Neural progenitor cell (in vitro differentiated cells): Measurements from ENCODE around the gene SPATA13. TPM values are rescaled to one million over a fixed set of nuclear protein-coding genes. Genes with fewer than 3 reads are reported as not detected.

Source experiments
- DNase-seq: peaks from one replicate; pipeline ENCODE4 v3.0.0-alpha.2; 2016; ENCODE audit warnings: low spot score
- H2AFZ ChIP-seq: fragments of 200-600 bp; sonication (generic); replicated peaks from 2 replicates; pipeline ENCODE4 v1.6.1; 2016; ENCODE audit warnings: antibody characterized with exemption
- H3F3A ChIP-seq: fragments of 200-600 bp; sonication (generic); 2 replicates; pipeline ENCODE4 v1.6.1; 2016; ENCODE audit warnings: antibody characterized with exemption, low read depth
- H3K27ac ChIP-seq: fragments of 200-600 bp; sonication (generic); 2 replicates; pipeline ENCODE4 v1.5.1; 2016; ENCODE audit warnings: mild to moderate bottlenecking
- H3K27me3 ChIP-seq: fragments of 200-600 bp; sonication (generic); 2 replicates; pipeline ENCODE4 v1.6.1; 2016; ENCODE audit warnings: mild to moderate bottlenecking, moderate library complexity
- H3K36me3 ChIP-seq: fragments of 200-600 bp; sonication (generic); 2 replicates; pipeline ENCODE4 v1.5.1; 2016
- H3K4me1 ChIP-seq: fragments of 200-600 bp; sonication (generic); 2 replicates; pipeline ENCODE4 v1.6.1; 2016; ENCODE audit warnings: mixed run types
- H3K4me2 ChIP-seq: fragments of 200-600 bp; sonication (generic); 2 replicates; pipeline ENCODE4 v1.6.1; 2016
- H3K4me3 ChIP-seq: fragments of 200-600 bp; sonication (generic); 2 replicates; pipeline ENCODE4 v1.5.1; 2016
- H3K79me2 ChIP-seq: fragments of 200-600 bp; sonication (generic); 2 replicates; pipeline ENCODE4 v1.6.1; 2016; ENCODE audit warnings: low read depth
- H3K9ac ChIP-seq: fragments of 200-600 bp; sonication (generic); 2 replicates; pipeline ENCODE4 v1.6.1; 2016
- H3K9me3 ChIP-seq: fragments of 200-600 bp; sonication (generic); 2 replicates; pipeline ENCODE4 v1.5.1; 2016; ENCODE audit warnings: low read depth
- H4K20me1 ChIP-seq: fragments of 200-600 bp; sonication (generic); 2 replicates; pipeline ENCODE4 v1.6.1; 2016; ENCODE audit warnings: low read depth
- H3K27ac Mint-ChIP-seq: 3 replicates; pipeline ENCODE4 v1.8.0; 2021; ENCODE audit warnings: mixed read lengths
- H3K27me3 Mint-ChIP-seq: 2 replicates; pipeline ENCODE4 v1.8.0; 2022; ENCODE audit warnings: low read depth, mild to moderate bottlenecking, inconsistent platforms, moderate library complexity, mixed read lengths; ENCODE audit not compliant: insufficient read depth
- H3K36me3 Mint-ChIP-seq: 3 replicates; pipeline ENCODE4 v1.8.0; 2021; ENCODE audit warnings: mixed read lengths
- H3K4me1 Mint-ChIP-seq: 3 replicates; pipeline ENCODE4 v1.8.0; 2021; ENCODE audit warnings: mixed read lengths
- H3K4me3 Mint-ChIP-seq: 3 replicates; pipeline ENCODE4 v1.8.0; 2021; ENCODE audit warnings: mild to moderate bottlenecking, moderate library complexity, mixed read lengths
- H3K9me3 Mint-ChIP-seq: 3 replicates; pipeline ENCODE4 v1.8.0; 2020; ENCODE audit warnings: mixed read lengths
- EZH2 ChIP-seq: fragments of 200-600 bp; sonication (generic); IDR thresholded peaks from 2 replicates; pipeline ENCODE4 v1.6.1; 2017; ENCODE audit warnings: antibody characterized with exemption, mild to moderate bottlenecking, moderate library complexity
- EZH2phosphoT487 ChIP-seq: fragments of 200-600 bp; sonication (generic); IDR thresholded peaks from 2 replicates; pipeline ENCODE4 v1.6.1; 2017; ENCODE audit warnings: antibody characterized with exemption
- total RNA-seq: library from RNA; depleted of rRNA; stranded (reverse); fragments of >200 nt; gene quantifications from 2 replicates; pipeline ENCODE4 v1.2.3, GENCODE V29; 2015; ENCODE audit warnings: low replicate concordance
- TF ChIP-seq, protein P1 (sequence below): fragments of 200-600 bp; sonication (generic); IDR thresholded peaks from 2 replicates; pipeline ENCODE4 v1.5.1; 2017; ENCODE audit warnings: antibody characterized with exemption, mild to moderate bottlenecking

SPATA13 gene
- total RNA-seq, 1 donor from 2014 or later: 15.9 TPM

DNA sequence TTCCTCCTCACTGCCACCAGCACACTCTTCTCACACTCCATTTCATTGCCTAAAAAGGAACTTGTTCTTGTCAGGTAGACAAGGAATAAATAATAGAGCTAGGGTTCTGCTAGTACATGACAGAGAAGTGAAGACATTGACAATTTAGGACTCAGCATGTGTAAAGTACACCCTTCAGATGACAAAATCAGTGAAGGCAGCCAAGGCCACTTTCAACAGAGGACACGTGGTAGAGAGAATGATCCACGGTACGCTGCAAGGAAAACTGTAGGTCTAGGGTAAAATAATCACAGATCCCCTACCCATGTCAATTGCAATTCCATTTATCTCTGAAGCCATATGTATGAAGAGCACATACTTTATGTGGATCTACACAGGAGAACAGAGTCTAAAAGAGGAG lies 7.2 kb upstream of the SPATA13 start:
- no peak overlapping the region for H3K4me3 Mint-ChIP-seq
- Histone ChIP-seq H4K20me1 (no peaks in the 10 kb centered on the region), H2AFZ (no peak overlapping the region), H3K36me3 (no peaks in the 10 kb centered on the region), H3K4me1 (peaks cover 7% of the 10 kb centered on the region), H3F3A (peaks cover 7% of the 10 kb centered on the region), H3K9me3 (no peaks in the 10 kb centered on the region), H3K4me2 (no peak overlapping the region), H3K4me3 (no peak overlapping the region), H3K27me3 (no peaks in the 10 kb centered on the region), H3K9ac (no peak overlapping the region), H3K27ac (no peak overlapping the region), H3K79me2 (no peaks in the 10 kb centered on the region)
- H3K9me3 Mint-ChIP-seq: peaks cover 5% of the 10 kb centered on the region
- no peak for DNase-seq
- peaks cover 52% of the 10 kb centered on the region for H3K4me1 Mint-ChIP-seq
- peak overlapping the region; percentile 57 for H3K27ac Mint-ChIP-seq
- H3K27me3 Mint-ChIP-seq: peaks cover 8% of the 10 kb centered on the region
- TF ChIP-seq EZH2 (no peak), EZH2phosphoT487 (no peak)
- TF ChIP-seq, protein P1, sequence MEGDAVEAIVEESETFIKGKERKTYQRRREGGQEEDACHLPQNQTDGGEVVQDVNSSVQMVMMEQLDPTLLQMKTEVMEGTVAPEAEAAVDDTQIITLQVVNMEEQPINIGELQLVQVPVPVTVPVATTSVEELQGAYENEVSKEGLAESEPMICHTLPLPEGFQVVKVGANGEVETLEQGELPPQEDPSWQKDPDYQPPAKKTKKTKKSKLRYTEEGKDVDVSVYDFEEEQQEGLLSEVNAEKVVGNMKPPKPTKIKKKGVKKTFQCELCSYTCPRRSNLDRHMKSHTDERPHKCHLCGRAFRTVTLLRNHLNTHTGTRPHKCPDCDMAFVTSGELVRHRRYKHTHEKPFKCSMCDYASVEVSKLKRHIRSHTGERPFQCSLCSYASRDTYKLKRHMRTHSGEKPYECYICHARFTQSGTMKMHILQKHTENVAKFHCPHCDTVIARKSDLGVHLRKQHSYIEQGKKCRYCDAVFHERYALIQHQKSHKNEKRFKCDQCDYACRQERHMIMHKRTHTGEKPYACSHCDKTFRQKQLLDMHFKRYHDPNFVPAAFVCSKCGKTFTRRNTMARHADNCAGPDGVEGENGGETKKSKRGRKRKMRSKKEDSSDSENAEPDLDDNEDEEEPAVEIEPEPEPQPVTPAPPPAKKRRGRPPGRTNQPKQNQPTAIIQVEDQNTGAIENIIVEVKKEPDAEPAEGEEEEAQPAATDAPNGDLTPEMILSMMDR: no peak
- peaks cover 5% of the 10 kb centered on the region for H3K36me3 Mint-ChIP-seq

DNA sequence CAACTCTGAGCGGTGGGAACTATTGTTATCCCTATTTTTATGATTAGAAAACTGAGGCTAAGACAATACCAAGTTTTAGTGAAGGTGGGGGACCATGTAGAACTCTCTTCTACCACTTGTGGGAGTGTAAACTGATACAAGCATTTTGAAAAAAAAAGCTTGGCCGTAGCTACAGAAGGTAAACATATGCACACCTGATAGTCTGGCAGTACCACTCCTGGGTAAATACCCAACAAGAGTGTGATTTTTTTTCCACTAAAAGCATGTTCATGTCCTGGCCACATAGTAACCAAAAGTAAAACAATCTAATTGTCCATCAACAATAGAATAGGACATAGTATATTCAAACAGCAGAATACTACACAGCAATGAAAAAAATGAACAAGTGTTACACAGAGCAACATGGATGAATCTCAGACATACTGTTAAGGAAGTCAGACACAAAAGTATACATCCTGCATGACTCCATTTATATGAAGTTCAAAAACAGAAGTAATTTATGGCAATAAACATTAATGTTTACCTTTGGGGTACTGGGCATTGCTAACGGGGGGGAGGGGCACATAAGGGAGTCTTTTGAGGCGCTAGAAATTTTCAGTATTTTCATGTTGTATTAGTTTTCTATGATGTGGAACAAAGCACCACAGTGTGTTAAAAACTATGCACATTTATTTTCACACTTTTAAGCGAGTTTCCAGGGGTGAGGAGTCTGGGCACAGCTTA lies 6.4 kb upstream of the SPATA13 start:
- TF ChIP-seq EZH2phosphoT487 (no peak), EZH2 (no peak)
- TF ChIP-seq, protein P1: no peak
- no peak for DNase-seq
- no peak overlapping the region for H3K9ac ChIP-seq
- no peak overlapping the region for H2AFZ ChIP-seq
- no peak overlapping the region for H3K27ac Mint-ChIP-seq
- peaks cover 52% of the 10 kb centered on the region for H3K4me1 Mint-ChIP-seq
- H3K27me3 Mint-ChIP-seq: peaks cover 8% of the 10 kb centered on the region
- no peak overlapping the region for H3K27ac ChIP-seq
- no peaks in the 10 kb centered on the region for H4K20me1 ChIP-seq
- peaks cover 5% of the 10 kb centered on the region for H3K36me3 Mint-ChIP-seq
- no peaks in the 10 kb centered on the region for H3K36me3 ChIP-seq
- no peak overlapping the region for H3K4me2 ChIP-seq
- no peak overlapping the region for H3K4me3 Mint-ChIP-seq
- no peak overlapping the region for H3K4me3 ChIP-seq
- no peaks in the 10 kb centered on the region for H3K79me2 ChIP-seq
- H3K27me3 ChIP-seq: no peaks in the 10 kb centered on the region
- peaks cover 5% of the 10 kb centered on the region for H3K9me3 Mint-ChIP-seq
- H3K9me3 ChIP-seq: no peaks in the 10 kb centered on the region
- H3F3A ChIP-seq: peaks cover 12% of the 10 kb centered on the region
- peaks cover 15% of the 10 kb centered on the region for H3K4me1 ChIP-seq

DNA sequence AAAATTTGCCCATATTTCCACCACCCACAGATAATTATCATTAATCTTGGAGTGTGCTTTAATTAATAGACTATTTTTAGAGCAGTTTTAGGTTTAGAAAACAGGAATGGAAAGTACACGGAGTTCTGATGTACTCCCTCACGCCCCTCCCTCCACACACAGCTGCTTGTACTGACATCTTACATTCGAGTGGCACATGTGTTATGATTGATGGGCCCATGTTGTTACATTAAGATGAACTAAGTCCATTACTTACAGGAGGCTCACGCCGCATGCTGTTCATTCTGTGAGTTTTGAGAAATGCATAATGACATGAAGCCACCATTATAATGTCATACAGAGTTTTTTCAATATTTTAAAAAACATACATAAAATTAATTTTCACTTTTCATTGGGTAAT lies 1.2 kb upstream of the SPATA13 start:
- Histone ChIP-seq H3K79me2 (peaks cover 30% of the 10 kb centered on the region), H3K27ac (no peak overlapping the region), H3K4me3 (no peak overlapping the region), H4K20me1 (peaks cover 18% of the 10 kb centered on the region), H3F3A (peaks cover 18% of the 10 kb centered on the region), H3K9ac (no peak overlapping the region), H3K4me2 (no peak overlapping the region), H3K36me3 (no peaks in the 10 kb centered on the region), H2AFZ (no peak overlapping the region), H3K9me3 (no peaks in the 10 kb centered on the region), H3K27me3 (peaks cover 18% of the 10 kb centered on the region), H3K4me1 (peaks cover 33% of the 10 kb centered on the region)
- H3K27me3 Mint-ChIP-seq: peaks cover 10% of the 10 kb centered on the region
- H3K4me1 Mint-ChIP-seq: peaks cover 64% of the 10 kb centered on the region
- peaks cover 3% of the 10 kb centered on the region for H3K36me3 Mint-ChIP-seq
- no peak overlapping the region for H3K4me3 Mint-ChIP-seq
- no peak overlapping the region for H3K27ac Mint-ChIP-seq
- TF ChIP-seq, protein P1: no peak
- TF ChIP-seq EZH2: no peak
- DNase-seq: no peak
- H3K9me3 Mint-ChIP-seq: no peaks in the 10 kb centered on the region
